ENCODE measurements around the gene PLEKHA6. TPM values are rescaled to one million over a fixed set of nuclear protein-coding genes. Genes with fewer than 3 reads are reported as not detected.

The PLEKHA6 gene
- total RNA-seq, 4 donors from 2014 or later, result 4.3 to 13.2 (median 7.7) TPM

DNA sequence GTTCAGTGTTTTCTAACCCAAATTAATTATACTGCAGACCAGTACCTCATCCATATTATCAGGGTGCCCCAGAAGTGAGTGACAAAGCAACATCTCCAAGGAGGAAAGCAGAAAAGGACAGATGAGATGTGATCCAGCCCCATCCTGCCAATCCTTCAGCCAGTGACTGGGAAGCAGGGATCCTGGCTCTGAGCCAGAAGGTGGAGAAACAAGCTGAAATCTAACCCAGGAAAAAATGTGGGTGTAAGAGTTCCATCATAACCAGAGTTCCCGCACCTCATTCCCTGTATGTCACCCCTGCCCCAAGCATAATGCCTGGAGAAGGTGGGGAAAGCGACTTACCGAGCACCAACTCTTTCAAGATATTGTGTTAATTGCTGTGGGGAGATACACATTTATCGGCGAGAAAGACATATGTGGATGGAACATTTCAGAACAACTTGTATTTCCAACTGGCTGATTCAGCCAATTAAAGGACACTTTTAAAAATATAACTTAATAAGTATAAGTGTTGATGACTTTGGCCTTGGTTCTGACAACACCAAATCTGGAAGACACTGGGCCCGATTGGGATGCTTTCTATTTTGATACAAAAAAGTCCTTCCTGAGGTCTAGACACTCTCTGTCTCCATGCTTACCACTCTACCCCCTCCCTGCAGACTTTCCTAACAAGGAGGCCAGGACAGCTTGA is 14.9 kb downstream of the PLEKHA6 start:
- intact Hi-C loops (cut with DNase I; ENCODE audit: low total_unique reads), result no loop called here
- ATAC-seq, result no peak

DNA sequence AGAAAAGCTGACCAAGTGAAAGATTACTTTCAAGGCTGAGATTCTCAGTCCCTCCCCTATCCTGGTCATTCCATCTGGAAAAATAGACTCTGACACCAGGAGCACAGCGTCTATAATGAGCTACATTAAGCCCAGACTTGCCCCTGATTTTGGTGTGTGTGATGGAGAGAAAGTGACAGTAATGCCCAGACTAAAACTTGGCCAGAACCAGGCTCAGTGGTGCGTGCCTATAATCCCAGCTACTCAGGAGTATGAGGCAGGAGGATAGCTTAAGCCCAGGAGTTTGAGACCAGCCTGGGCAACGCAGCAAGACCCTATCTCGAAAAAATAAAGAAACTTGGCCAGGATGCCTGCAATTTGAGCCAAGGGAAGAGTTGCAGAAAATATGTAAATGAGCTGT is 15.9 kb downstream of the PLEKHA6 start:
- TF ChIP-seq POLR2A (IDR thresholded peaks at IDR 0.05), result no peak
- TF ChIP-seq, protein P1, sequence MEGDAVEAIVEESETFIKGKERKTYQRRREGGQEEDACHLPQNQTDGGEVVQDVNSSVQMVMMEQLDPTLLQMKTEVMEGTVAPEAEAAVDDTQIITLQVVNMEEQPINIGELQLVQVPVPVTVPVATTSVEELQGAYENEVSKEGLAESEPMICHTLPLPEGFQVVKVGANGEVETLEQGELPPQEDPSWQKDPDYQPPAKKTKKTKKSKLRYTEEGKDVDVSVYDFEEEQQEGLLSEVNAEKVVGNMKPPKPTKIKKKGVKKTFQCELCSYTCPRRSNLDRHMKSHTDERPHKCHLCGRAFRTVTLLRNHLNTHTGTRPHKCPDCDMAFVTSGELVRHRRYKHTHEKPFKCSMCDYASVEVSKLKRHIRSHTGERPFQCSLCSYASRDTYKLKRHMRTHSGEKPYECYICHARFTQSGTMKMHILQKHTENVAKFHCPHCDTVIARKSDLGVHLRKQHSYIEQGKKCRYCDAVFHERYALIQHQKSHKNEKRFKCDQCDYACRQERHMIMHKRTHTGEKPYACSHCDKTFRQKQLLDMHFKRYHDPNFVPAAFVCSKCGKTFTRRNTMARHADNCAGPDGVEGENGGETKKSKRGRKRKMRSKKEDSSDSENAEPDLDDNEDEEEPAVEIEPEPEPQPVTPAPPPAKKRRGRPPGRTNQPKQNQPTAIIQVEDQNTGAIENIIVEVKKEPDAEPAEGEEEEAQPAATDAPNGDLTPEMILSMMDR (IDR thresholded peaks at IDR 0.05 in 4 of 5, conservative IDR thresholded peaks at IDR 0.05 in 1 of 5), result no peak
- Histone ChIP-seq H3K4me1 (peaks cover 0 to 4% of the 10 kb centered on the region in 2 donors), H3K36me3 (no peaks in the 10 kb centered on the region), H3K4me3 (no peak overlapping the region), H3K27ac (no peak overlapping the region), H3K27me3 (no peaks in the 10 kb centered on the region), H3K9me3 (no peaks in the 10 kb centered on the region)
- DNase-seq (no peak), ATAC-seq (no peak)
- intact Hi-C loops (cut with DNase I; ENCODE audit: low total_unique reads), result no loop called here
- in situ Hi-C loops (cut with MboI; ENCODE audit: low sequenced_read_pairs in 4 of 4), result no loop called here

More for the DNA sequence above, 14.9 kb downstream of the PLEKHA6 start:
- no peak for DNase-seq
- no peaks in the 10 kb centered on the region for H3K27me3 ChIP-seq
- no peaks in the 10 kb centered on the region for H3K9me3 ChIP-seq
- H3K27ac ChIP-seq, result no peak overlapping the region
- H3K36me3 ChIP-seq, result no peaks in the 10 kb centered on the region
- H3K4me1 ChIP-seq, result no peaks in the 10 kb centered on the region
- in situ Hi-C loops (cut with MboI; ENCODE audit: low sequenced_read_pairs in 4 of 4), result no loop called here
- no peak overlapping the region for H3K4me3 ChIP-seq
- TF ChIP-seq, protein P1 (IDR thresholded peaks at IDR 0.05 in 4 of 5, conservative IDR thresholded peaks at IDR 0.05 in 1 of 5), result no peak
- no peak for TF ChIP-seq POLR2A (IDR thresholded peaks at IDR 0.05)

DNA sequence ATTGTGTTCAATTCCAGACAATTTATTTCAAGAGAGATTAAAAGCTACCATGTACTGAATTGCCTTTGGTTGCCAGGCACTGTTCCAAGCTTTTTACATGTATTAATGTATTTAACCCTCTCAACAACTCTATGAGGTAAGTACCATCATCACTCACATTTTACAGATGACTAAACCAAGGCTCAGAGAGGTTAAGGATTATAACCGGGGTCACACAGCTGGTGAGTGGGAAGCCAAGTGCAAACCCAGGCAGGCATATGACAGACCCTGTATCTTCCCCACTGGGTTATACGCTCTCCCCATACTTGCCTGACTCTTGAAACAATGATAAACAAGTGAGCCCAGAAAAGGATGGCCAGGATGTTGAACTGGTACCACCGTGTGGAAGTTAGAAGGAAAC is 16.5 kb downstream of the PLEKHA6 start:
- ATAC-seq (no peak), DNase-seq (no peak)
- Histone ChIP-seq H3K4me1 (peaks cover 0 to 4% of the 10 kb centered on the region in 2 donors), H3K4me3 (no peak overlapping the region), H3K36me3 (no peaks in the 10 kb centered on the region), H3K27me3 (no peaks in the 10 kb centered on the region), H3K9me3 (no peaks in the 10 kb centered on the region), H3K27ac (no peak overlapping the region)
- intact Hi-C loops (cut with DNase I; ENCODE audit: low total_unique reads), result no loop called here
- in situ Hi-C loops (cut with MboI; ENCODE audit: low sequenced_read_pairs in 4 of 4), result no loop called here
- TF ChIP-seq, protein P1 (IDR thresholded peaks at IDR 0.05 in 4 of 5, conservative IDR thresholded peaks at IDR 0.05 in 1 of 5), result no peak
- no peak for TF ChIP-seq POLR2A (IDR thresholded peaks at IDR 0.05)

DNA sequence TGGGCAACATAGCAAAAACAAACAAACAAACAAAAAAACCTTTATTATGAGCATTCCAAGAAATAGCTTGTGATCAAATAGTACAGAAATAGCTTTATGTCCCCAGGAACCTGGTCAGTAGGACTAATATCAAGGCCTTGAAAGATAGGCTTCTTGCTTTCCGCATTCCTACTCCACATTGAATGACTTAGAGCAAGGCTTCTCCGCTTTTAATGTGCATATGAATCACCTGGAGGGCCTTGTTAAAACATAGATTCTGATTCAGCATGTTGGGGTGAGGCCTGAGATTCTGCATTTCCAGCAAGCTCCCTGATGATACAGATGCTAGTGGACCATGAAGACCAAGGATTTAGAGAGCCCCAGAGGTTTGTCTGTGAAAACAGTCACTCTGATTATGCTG is 17.4 kb downstream of the PLEKHA6 start:
- H3K4me1 ChIP-seq, result peaks cover 0 to 4% of the 10 kb centered on the region in 2 donors
- DNase-seq (no peak), ATAC-seq (no peak)
- intact Hi-C loops (cut with DNase I; ENCODE audit: low total_unique reads) (no loop called here), in situ Hi-C loops (cut with MboI; ENCODE audit: low sequenced_read_pairs in 4 of 4) (no loop called here)
- H3K27ac ChIP-seq, result no peak overlapping the region
- no peak overlapping the region for H3K4me3 ChIP-seq
- H3K9me3 ChIP-seq, result no peaks in the 10 kb centered on the region
- H3K36me3 ChIP-seq, result no peaks in the 10 kb centered on the region
- TF ChIP-seq POLR2A (IDR thresholded peaks at IDR 0.05), result no peak
- TF ChIP-seq, protein P1 (IDR thresholded peaks at IDR 0.05 in 4 of 5, conservative IDR thresholded peaks at IDR 0.05 in 1 of 5), result no peak
- H3K27me3 ChIP-seq, result no peaks in the 10 kb centered on the region

DNA sequence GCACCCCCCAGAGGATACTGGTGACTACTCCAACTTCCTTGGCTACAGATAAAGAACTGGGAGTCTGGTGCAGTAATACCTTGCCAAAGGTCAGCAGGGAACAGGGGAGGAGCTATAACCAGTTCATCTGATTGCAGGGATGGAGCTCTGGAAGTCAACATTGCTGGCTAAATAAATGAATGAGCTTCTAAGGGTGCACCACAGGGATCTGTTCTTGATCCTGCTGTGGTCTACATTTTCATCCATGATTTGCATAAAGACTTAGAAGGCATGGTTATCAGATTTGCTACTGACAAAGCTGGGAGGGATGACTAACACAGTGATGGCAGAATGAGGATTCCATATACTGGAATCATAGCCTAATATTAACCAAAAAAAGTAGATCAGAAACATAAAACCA is 18.3 kb downstream of the PLEKHA6 start:
- H3K27me3 ChIP-seq, result no peaks in the 10 kb centered on the region
- TF ChIP-seq, protein P1 (IDR thresholded peaks at IDR 0.05 in 4 of 5, conservative IDR thresholded peaks at IDR 0.05 in 1 of 5), result no peak
- no peak for TF ChIP-seq POLR2A (IDR thresholded peaks at IDR 0.05)
- ATAC-seq, result no peak
- intact Hi-C loops (cut with DNase I; ENCODE audit: low total_unique reads), result no loop called here
- no peak overlapping the region for H3K27ac ChIP-seq
- in situ Hi-C loops (cut with MboI; ENCODE audit: low sequenced_read_pairs in 4 of 4), result no loop called here
- H3K4me1 ChIP-seq, result peaks cover 0 to 4% of the 10 kb centered on the region in 2 donors
- DNase-seq, result no peak
- H3K4me3 ChIP-seq, result no peak overlapping the region
- H3K36me3 ChIP-seq, result no peaks in the 10 kb centered on the region
- H3K9me3 ChIP-seq, result no peaks in the 10 kb centered on the region
